Calu3 (cell line): ENCODE results near the gene DGUOK. TPM values are rescaled to one million over a fixed set of nuclear protein-coding genes. Genes with fewer than 3 reads are reported as not detected.
A peak's percentile ranks its signal among the peaks of the same experiment; 100 is the strongest.

Experiments used
- BruUV-seq: library from RNA; stranded (reverse); fragments of 400-500 nt; replicated peaks from 2 replicates; lab custom pipeline; 2021; lab: Mats Ljungman, UMichigan
- CTCF ChIA-PET: fragments of 300-600 bp; sonication (Branson Sonifier 250); formaldehyde crosslinking; loops from one replicate; lab custom pipeline; 2022; ENCODE audit warnings: antibody characterized with exemption; lab: Charles Lee
- DNase-seq: peaks from one replicate; pipeline ENCODE4 v3.0.0; 2022
- H3K27ac Mint-ChIP-seq: one replicate; pipeline ENCODE4 v1.8.0; 2022; ENCODE audit warnings: mixed read lengths; ENCODE audit not compliant: unreplicated experiment
- H3K27me3 Mint-ChIP-seq: one replicate; pipeline ENCODE4 v1.8.0; 2022; ENCODE audit warnings: mixed read lengths; ENCODE audit not compliant: unreplicated experiment
- H3K36me3 Mint-ChIP-seq: one replicate; pipeline ENCODE4 v1.8.0; 2022; ENCODE audit warnings: mild to moderate bottlenecking, moderate library complexity, mixed read lengths; ENCODE audit not compliant: insufficient read depth, unreplicated experiment
- H3K4me1 Mint-ChIP-seq: one replicate; pipeline ENCODE4 v1.8.0; 2022; ENCODE audit warnings: mild to moderate bottlenecking, low read depth, mixed read lengths; ENCODE audit not compliant: unreplicated experiment
- H3K4me3 Mint-ChIP-seq: one replicate; pipeline ENCODE4 v1.8.0; 2022; ENCODE audit warnings: mild to moderate bottlenecking, low read depth, moderate library complexity, mixed read lengths; ENCODE audit not compliant: unreplicated experiment
- H3K9me3 Mint-ChIP-seq: one replicate; pipeline ENCODE4 v1.8.0; 2022; ENCODE audit warnings: low read depth, mixed read lengths; ENCODE audit not compliant: unreplicated experiment
- CTCF ChIP-seq: fragments of 200-600 bp; IDR thresholded peaks from one replicate; pipeline ENCODE4 v1.8.0; 2022; ENCODE audit warnings: antibody characterized with exemption; ENCODE audit not compliant: unreplicated experiment
- intact Hi-C: fragments of 100-400 bp; cut with micrococcal nuclease; formaldehyde crosslinking; loops from one replicate; pipeline ENCODE4 v1.10.0; 2022; ENCODE audit not compliant: unreplicated experiment
- total RNA-seq: library from RNA; stranded (reverse); gene quantifications from 2 replicates; pipeline ENCODE4 v1.2.3, GENCODE V29; 2022

Gene DGUOK
- total RNA-seq, 1 experiment from 2014 or later: 78.6 TPM

DNA sequence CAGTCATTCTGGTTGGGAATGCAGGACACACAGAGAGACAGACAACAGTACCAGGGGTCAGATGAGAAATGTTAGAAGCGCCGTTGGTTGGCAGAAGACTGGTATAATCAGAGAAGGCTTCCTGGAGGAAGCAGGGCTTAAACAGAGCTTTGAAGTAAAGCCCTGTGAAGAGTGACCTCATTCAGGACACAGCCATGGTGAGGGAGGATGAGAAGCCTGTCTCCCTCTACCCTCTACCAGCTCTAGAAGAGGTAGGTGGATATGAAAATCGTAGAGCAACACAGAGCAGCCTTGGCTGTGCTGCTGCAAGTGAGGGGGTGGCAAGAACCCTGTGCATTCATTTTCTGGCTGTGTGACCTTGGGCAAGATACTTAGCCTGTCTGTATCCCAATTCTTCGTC lies 72.3 kb downstream of the DGUOK start:
- H3K9me3 Mint-ChIP-seq: no peaks in the 10 kb centered on the region
- peaks cover 20% of the 10 kb centered on the region for H3K36me3 Mint-ChIP-seq
- CTCF ChIA-PET: no interaction called here
- peaks cover 61% of the 10 kb centered on the region for H3K4me1 Mint-ChIP-seq
- no TSS peak for BruUV-seq
- no peaks in the 10 kb centered on the region for H3K27me3 Mint-ChIP-seq
- no peak overlapping the region for H3K4me3 Mint-ChIP-seq
- intact Hi-C loops: no loop called here
- DNase-seq: no peak
- peak overlapping the region; percentile 48 for H3K27ac Mint-ChIP-seq
- TF ChIP-seq CTCF: no peak

DNA sequence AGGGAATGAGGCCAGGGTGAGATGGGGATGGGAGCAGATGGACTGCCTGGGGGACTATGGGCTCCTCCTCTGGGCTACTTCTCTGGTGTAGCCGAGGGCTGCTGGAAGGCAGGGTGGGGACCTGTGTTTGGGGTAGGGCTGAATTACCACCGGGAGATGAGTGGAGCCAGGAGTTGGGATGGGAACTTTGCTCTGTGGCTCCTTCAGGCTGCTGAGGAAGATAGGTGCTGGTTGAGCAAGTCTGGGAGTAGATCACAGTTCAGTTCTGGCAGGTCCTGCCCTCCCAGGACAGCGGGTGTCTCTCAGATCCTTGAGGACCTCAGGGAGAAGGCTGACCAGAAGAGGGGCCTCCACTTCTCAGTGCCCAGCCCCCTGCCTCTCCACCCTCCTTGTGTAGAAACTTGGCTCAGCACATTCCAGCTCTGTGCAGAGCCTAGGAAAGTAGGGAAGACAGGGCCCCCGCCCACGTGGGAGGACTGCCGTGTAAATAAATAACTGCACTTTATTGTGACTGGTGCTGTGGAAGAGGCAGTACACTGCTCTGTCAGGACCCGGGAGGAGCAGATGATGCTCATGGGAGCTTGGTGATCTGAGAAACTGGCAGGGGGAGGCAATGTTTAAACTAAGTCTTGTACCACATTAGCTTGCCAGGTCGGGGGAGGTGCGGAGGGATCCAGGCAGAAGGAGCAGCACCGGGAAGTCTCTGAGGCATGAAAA lies 73.4 kb downstream of the DGUOK start:
- no TSS peak for BruUV-seq
- no peak for DNase-seq
- intact Hi-C loops: no loop called here

DNA sequence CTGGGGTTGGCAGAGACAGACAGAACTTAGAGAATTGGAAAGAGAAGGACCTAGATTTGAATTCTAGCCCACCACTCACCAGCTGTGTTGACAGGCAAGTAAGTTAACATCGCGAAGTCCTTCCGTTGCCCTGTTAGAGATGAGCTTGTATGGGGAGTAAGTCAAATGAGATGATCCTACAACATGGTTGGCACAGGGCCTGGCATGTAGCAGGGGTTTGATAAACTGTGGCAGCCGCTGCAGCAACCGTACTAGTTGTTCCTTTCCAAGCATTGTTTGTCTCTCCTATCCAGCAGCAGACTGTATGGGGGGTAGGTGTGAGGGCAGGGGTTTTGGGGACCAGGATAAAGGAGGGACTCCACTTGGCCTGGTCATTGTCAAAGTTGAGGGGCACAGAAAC lies 74.0 kb downstream of the DGUOK start:
- H3K4me1 Mint-ChIP-seq: peaks cover 55% of the 10 kb centered on the region
- DNase-seq: no peak
- H3K36me3 Mint-ChIP-seq: peaks cover 20% of the 10 kb centered on the region
- BruUV-seq: no TSS peak
- H3K4me3 Mint-ChIP-seq: no peak overlapping the region
- TF ChIP-seq CTCF: no peak
- CTCF ChIA-PET: interaction anchor here (0.6 to 1.6 kb wide), 3 partner anchors 10 to 314 kb away, joined by 3 to 4 read pairs (median 3); partner anchors contain the start of gene STAMBP
- intact Hi-C loops: no loop called here
- no peaks in the 10 kb centered on the region for H3K9me3 Mint-ChIP-seq
- no peak overlapping the region for H3K27ac Mint-ChIP-seq
- H3K27me3 Mint-ChIP-seq: no peaks in the 10 kb centered on the region

More for the DNA sequence above, 73.4 kb downstream of the DGUOK start:
- H3K4me3 Mint-ChIP-seq: no peak overlapping the region
- CTCF ChIA-PET: interaction anchor here (1.6 kb wide), 1 partner anchor 172 kb away, joined by 4 read pairs; the partner anchor contains the start of gene STAMBP
- H3K9me3 Mint-ChIP-seq: no peaks in the 10 kb centered on the region
- no peaks in the 10 kb centered on the region for H3K27me3 Mint-ChIP-seq
- H3K36me3 Mint-ChIP-seq: peaks cover 20% of the 10 kb centered on the region
- H3K4me1 Mint-ChIP-seq: peaks cover 55% of the 10 kb centered on the region
- TF ChIP-seq CTCF: no peak
- H3K27ac Mint-ChIP-seq: no peak overlapping the region

GRCh38 chr2:74001121-74001520 lies 74.4 kb downstream of the DGUOK start:
- H3K4me3 Mint-ChIP-seq: peak overlapping the region; percentile 71
- intact Hi-C loops: no loop called here
- CTCF ChIA-PET: interaction anchor here (0.6 to 1.6 kb wide), 3 partner anchors 9 to 315 kb away, joined by 3 to 4 read pairs (median 3); partner anchors contain the start of gene STAMBP
- no TSS peak for BruUV-seq
- H3K9me3 Mint-ChIP-seq: no peaks in the 10 kb centered on the region
- peaks cover 20% of the 10 kb centered on the region for H3K36me3 Mint-ChIP-seq
- H3K27me3 Mint-ChIP-seq: no peaks in the 10 kb centered on the region
- DNase-seq: no peak
- H3K27ac Mint-ChIP-seq: no peak overlapping the region
- no peak for TF ChIP-seq CTCF
- peaks cover 55% of the 10 kb centered on the region for H3K4me1 Mint-ChIP-seq
